Activated CD8-positive, alpha-beta memory T cell treated with anti-CD3 and anti-CD28 coated beads, Interleukin-2, amount 10 ng/mL, durations not matched to agents 7 days and 5 days (primary cell): ENCODE data around the gene GAN. TPM values are rescaled to one million over a fixed set of nuclear protein-coding genes. Genes with fewer than 3 reads are reported as not detected.
"Not testable (repeated sequence)": the region's sequence is repeated elsewhere in the genome, so short reads cannot be mapped to it uniquely, and the experiment has no call there.

Experiments
- ATAC-seq: fragments of 150-1000 bp; cut with Tn5 transposase; one replicate; pipeline ENCODE4 v1.10.0; 2021; ENCODE audit warnings: moderate library complexity
- CTCF ChIA-PET: fragments of 350-600 bp; sonication (Branson Sonifier 250); formaldehyde crosslinking; loops from one replicate; lab custom pipeline; 2021; ENCODE audit warnings: antibody characterized with exemption; lab: Charles Lee
- DNase-seq: peaks from one replicate; pipeline ENCODE4 v3.0.0-alpha.2; 2020
- H3K27ac Mint-ChIP-seq: one replicate; pipeline ENCODE4 v1.8.0; 2021; ENCODE audit warnings: mild to moderate bottlenecking, mixed read lengths
- H3K27me3 Mint-ChIP-seq: one replicate; pipeline ENCODE4 v1.8.0; 2021; ENCODE audit warnings: mixed read lengths
- H3K36me3 Mint-ChIP-seq: one replicate; pipeline ENCODE4 v1.8.0; 2021; ENCODE audit warnings: mild to moderate bottlenecking, mixed read lengths
- H3K4me1 Mint-ChIP-seq: one replicate; pipeline ENCODE4 v1.8.0; 2021; ENCODE audit warnings: mixed read lengths
- H3K4me3 Mint-ChIP-seq: one replicate; pipeline ENCODE4 v1.8.0; 2021; ENCODE audit warnings: mild to moderate bottlenecking, moderate library complexity, mixed read lengths
- H3K9me3 Mint-ChIP-seq: one replicate; pipeline ENCODE4 v1.8.0; 2022; ENCODE audit warnings: low read depth, mixed read lengths
- total RNA-seq, 2 experiments: library from RNA; stranded (reverse); gene quantifications; one replicate each; pipeline ENCODE4 v1.2.3, GENCODE V29; 2021

The GAN gene
- total RNA-seq, 2 experiments from 2014 or later, result 8.1 to 10.3 TPM

DNA sequence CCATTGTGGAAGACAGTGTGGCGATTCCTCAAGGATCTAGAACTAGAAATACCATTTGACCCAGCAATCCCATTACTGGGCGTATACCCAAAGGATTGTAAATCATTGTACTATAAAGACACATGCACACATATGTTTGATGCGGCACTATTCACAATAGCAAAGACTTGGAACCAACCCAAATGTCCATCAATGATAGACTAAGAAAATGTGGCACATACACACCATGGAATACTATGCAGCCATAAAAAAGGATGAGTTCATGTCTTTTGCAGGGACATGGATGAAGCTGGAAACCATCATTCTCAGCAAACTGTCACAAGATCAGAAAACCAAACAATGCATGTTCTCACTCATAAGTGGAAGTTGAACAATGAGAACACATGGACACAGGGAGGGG, 30.4 kb downstream of the GAN start:
- H3K4me1 Mint-ChIP-seq, H3K27ac Mint-ChIP-seq, ATAC-seq, H3K27me3 Mint-ChIP-seq, DNase-seq, H3K4me3 Mint-ChIP-seq, CTCF ChIA-PET: not testable (repeated sequence)
- H3K9me3 Mint-ChIP-seq, result peaks cover 20% of the 10 kb centered on the region
- H3K36me3 Mint-ChIP-seq, result peaks cover 14% of the 10 kb centered on the region

DNA sequence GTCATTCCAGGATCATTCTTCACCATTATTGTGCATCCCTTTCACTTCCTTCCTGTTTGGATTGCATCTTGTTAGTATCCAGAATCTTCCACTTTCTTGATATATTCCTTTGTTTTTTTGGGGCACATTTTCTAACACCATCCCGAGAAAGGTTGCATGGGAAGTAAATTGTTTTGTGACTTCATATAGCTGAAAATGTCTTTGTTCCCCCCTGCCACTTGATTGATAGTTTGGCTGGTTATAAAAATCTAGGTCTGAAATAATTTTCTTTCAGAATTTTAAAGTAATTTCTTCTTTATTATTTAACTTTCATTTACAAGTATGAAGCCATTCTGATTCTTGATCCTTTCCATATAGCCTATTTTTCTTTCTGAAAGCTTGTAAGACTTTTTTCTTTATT, 32.7 kb downstream of the GAN start:
- H3K4me1 Mint-ChIP-seq, result no peaks in the 10 kb centered on the region
- H3K9me3 Mint-ChIP-seq, result peaks cover 20% of the 10 kb centered on the region
- H3K27ac Mint-ChIP-seq, result no peak overlapping the region
- DNase-seq (no peak), ATAC-seq (no peak)
- no peaks in the 10 kb centered on the region for H3K27me3 Mint-ChIP-seq
- H3K4me3 Mint-ChIP-seq, result no peak overlapping the region
- H3K36me3 Mint-ChIP-seq, result peaks cover 19% of the 10 kb centered on the region
- CTCF ChIA-PET, result no interaction called here

DNA sequence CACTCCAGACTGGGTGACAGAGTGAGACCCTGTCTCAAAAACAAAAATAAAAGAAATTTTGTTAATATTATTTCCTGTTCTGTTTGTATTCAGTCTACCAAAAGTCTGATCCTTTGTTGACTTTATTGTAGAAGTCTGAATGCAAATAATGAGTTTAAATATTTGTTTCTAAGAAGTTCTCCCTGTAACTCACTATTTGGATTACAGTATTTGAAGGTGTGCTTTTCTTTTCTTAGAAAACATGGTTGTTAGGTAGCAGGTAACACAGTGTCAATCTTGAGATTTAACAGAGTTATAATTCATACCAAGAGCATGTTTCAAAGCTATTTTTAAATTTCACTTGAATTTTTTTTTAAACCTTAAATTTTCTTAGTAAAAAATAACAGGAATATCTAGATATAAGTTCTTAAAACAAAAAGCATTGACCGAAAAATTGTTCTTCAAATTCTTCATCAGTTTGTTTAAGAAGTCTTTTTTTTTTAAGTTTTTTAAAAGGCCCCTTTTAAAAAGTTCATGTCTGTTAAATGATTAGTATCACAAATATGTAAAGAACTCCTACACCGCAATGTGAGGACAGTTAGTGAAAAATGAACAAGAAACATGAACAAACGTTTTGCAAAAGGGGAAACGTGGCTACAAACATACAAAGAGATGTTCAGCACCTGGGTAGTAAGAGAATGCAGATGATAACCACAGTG, 35.0 kb downstream of the GAN start:
- Mint-ChIP-seq H3K4me3 (no peak overlapping the region), H3K27ac (no peak overlapping the region), H3K9me3 (peaks cover 15% of the 10 kb centered on the region), H3K36me3 (peaks cover 26% of the 10 kb centered on the region), H3K4me1 (peaks cover 8% of the 10 kb centered on the region), H3K27me3 (no peaks in the 10 kb centered on the region)
- no peak for DNase-seq
- CTCF ChIA-PET, result no interaction called here
- no peak for ATAC-seq

- Mint-ChIP-seq H3K27me3 (no peaks in the 10 kb centered on the region), H3K27ac (no peak overlapping the region), H3K4me3 (no peak overlapping the region), H3K4me1 (peaks cover 8% of the 10 kb centered on the region), H3K36me3 (peaks cover 26% of the 10 kb centered on the region), H3K9me3 (peaks cover 15% of the 10 kb centered on the region)
- CTCF ChIA-PET, result no interaction called here
- ATAC-seq (no peak), DNase-seq (no peak)
These were observed 35.5 kb downstream of the GAN start for GRCh38 chr16:81350306-81350615.

DNA sequence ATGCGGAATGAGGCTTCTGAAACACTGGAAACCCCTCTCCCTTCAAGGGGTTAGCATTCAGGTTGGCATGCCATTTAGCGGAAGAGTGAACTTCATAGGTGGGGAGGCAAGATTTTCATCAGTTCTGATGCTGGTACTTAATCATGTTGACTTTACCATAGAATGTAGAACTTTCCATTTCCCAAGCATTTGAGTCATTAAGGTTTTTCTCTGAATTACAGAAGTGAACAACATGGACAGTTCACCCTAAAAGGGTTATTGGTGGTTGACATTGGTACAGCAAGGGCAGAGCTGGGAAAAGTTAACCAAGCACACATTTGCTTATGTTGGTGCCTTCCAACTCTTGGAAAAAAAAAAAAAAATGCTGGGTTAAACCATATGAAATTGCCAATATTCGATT, 39.1 kb downstream of the GAN start:
- no peak for DNase-seq
- no peak for ATAC-seq
- Mint-ChIP-seq H3K36me3 (peaks cover 26% of the 10 kb centered on the region), H3K4me3 (no peak overlapping the region), H3K9me3 (no peaks in the 10 kb centered on the region), H3K4me1 (peaks cover 8% of the 10 kb centered on the region), H3K27ac (no peak overlapping the region), H3K27me3 (no peaks in the 10 kb centered on the region)
- CTCF ChIA-PET, result no interaction called here

DNA sequence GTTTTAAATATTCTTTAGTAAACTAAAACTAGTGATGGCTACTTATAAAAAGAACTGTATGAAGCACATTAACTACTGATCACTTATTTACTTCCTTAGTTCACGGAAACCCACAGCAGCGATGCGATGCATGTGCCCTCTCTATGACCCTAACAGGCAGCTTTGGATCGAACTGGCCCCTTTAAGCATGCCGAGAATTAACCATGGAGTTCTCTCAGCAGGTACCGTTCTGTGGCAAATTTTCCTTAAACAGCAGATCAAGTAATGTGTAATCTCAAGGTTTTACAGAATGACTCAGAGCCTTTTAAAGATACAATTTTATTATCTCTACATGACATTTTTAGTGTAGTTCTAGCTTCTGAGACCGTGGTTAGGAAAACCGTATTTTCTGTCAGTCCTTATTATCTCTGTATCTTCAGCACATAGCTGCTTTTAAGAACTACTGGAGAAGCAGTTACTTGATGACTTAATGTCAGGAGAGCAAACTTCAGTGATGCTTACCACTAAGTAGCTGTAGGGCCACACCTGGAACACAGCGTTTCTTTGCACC, 43.0 kb downstream of the GAN start:
- H3K27ac Mint-ChIP-seq, result no peak overlapping the region
- no peaks in the 10 kb centered on the region for H3K27me3 Mint-ChIP-seq
- no peak overlapping the region for H3K4me3 Mint-ChIP-seq
- no peak for ATAC-seq
- no peaks in the 10 kb centered on the region for H3K9me3 Mint-ChIP-seq
- CTCF ChIA-PET, result no interaction called here
- H3K4me1 Mint-ChIP-seq, result peaks cover 8% of the 10 kb centered on the region
- DNase-seq, result no peak
- peaks cover 17% of the 10 kb centered on the region for H3K36me3 Mint-ChIP-seq

DNA sequence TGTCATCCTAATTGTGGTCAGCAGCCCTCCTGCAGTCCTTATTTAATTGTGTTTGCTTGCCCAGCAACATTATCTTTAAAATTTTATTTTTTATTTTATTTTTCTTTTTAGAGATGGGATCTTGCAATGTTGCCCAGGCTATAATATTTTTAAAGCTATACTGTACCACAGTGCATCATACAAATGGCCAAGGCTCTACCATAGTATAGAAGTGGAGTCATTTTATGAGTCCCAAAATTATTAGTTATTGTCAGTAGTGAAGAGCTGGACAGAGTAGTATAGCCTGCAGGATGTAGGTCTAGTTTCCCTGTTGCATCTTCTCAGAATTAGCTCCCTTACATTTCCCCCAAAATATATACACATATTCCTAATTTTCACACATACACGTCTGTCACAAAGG, 44.1 kb downstream of the GAN start:
- Mint-ChIP-seq H3K4me1 (peaks cover 1% of the 10 kb centered on the region), H3K27me3 (no peaks in the 10 kb centered on the region), H3K27ac (no peak overlapping the region), H3K4me3 (no peak overlapping the region), H3K9me3 (no peaks in the 10 kb centered on the region), H3K36me3 (peaks cover 15% of the 10 kb centered on the region)
- DNase-seq (no peak), ATAC-seq (no peak)
- CTCF ChIA-PET, result interaction anchor here (1.0 kb wide), 1 partner anchor 12 kb away, joined by 3 read pairs; no protein-coding TSS in a partner anchor

DNA sequence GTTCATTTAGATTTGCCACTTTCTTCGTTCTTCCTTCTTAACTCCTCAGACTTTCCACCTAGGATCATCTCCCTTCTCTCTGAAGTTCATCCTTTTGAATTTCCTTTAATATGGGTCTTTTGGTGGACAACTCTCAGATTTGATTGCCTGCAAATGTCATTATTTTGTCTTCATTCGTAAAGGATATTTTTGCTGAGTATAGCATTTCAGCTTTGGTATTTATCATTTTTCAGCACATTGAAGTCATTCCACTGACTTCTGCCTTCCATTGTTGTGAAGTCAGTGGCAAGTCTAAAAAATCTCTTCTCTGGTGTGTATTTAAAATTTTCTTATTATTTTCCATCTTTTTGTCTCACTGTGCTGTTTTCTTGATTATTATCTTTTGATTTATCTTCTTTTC, 45.4 kb downstream of the GAN start:
- DNase-seq (no peak), ATAC-seq (no peak)
- H3K27me3 Mint-ChIP-seq, result no peaks in the 10 kb centered on the region
- peaks cover 15% of the 10 kb centered on the region for H3K36me3 Mint-ChIP-seq
- no peaks in the 10 kb centered on the region for H3K9me3 Mint-ChIP-seq
- CTCF ChIA-PET, result no interaction called here
- H3K27ac Mint-ChIP-seq, result no peak overlapping the region
- no peaks in the 10 kb centered on the region for H3K4me1 Mint-ChIP-seq
- H3K4me3 Mint-ChIP-seq, result no peak overlapping the region

DNA sequence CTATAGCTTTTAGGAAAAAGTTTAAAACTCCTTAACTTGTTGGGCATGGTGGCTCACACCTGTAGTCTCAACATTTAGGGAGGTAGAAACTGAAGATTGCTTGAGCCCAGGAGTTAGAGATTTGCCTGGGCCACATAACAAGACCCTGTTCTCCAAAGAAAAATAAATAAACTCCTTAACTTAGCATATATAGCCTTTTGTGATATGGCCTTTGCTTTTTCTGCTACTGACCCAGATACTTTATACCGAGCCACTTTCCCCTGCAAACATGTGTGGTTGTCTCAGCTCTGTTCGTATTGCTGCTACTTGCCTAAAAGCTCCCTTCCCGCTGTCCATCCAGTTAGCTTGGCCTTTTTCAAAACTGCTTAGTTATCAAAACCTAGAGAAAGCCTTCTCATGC, 51.0 kb downstream of the GAN start:
- Mint-ChIP-seq H3K36me3 (peaks cover 7% of the 10 kb centered on the region), H3K27me3 (no peaks in the 10 kb centered on the region), H3K9me3 (no peaks in the 10 kb centered on the region), H3K27ac (no peak overlapping the region), H3K4me1 (peaks cover 11% of the 10 kb centered on the region), H3K4me3 (no peak overlapping the region)
- no peak for DNase-seq
- no peak for ATAC-seq
- CTCF ChIA-PET, result interaction anchor here (0.7 to 4.0 kb wide), 14 partner anchors 10 to 509 kb away, joined by 3 to 28 read pairs (median 3); no protein-coding TSS in a partner anchor

DNA sequence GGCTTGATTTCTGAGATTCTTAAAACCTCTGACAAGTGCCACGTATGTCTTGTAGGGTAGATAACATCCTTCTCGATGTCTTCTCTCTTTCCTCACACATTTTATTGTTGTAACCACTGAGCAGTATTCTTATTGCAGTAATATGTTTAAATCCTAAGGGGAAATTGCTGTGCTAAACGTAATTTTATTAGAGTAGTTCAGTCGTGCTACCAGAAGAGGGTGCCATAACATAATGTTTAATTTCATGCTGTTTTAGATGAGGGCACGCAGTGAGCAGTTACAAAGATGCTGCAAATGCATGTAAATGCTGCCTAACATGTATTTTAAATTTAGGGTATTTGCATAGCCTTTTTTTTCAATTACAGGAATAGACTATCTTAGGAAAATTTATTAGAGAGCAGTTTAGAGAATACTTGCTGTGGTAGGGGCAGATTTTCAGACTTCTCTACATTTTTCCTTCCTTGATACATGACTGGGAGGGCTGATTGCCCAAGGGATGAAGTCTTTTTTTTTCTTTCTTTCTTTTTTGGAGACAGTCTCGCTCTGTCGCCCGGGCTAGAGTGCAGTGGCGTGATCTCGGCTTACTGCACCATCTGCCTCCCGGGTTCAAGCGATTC, 51.7 kb downstream of the GAN start:
- Mint-ChIP-seq H3K36me3 (peaks cover 7% of the 10 kb centered on the region), H3K9me3 (no peaks in the 10 kb centered on the region), H3K4me3 (no peak overlapping the region), H3K27me3 (no peaks in the 10 kb centered on the region), H3K27ac (no peak overlapping the region), H3K4me1 (peaks cover 13% of the 10 kb centered on the region)
- CTCF ChIA-PET, result interaction anchor here (0.6 to 4.0 kb wide), 15 partner anchors 11 to 508 kb away, joined by 3 to 28 read pairs (median 3); no protein-coding TSS in a partner anchor
- DNase-seq (no peak), ATAC-seq (peak; percentile 72)

GRCh38 chr16:81367821-81368220, 53.1 kb downstream of the GAN start:
- H3K27me3 Mint-ChIP-seq, result no peaks in the 10 kb centered on the region
- peaks cover 13% of the 10 kb centered on the region for H3K4me1 Mint-ChIP-seq
- peaks cover 7% of the 10 kb centered on the region for H3K36me3 Mint-ChIP-seq
- ATAC-seq (no peak), DNase-seq (no peak)
- H3K27ac Mint-ChIP-seq, result no peak overlapping the region
- H3K9me3 Mint-ChIP-seq, result no peaks in the 10 kb centered on the region
- H3K4me3 Mint-ChIP-seq, result no peak overlapping the region
- CTCF ChIA-PET, result interaction anchor here (0.7 to 4.0 kb wide), 6 partner anchors 356 to 383 kb away, joined by 3 to 28 read pairs (median 5); no protein-coding TSS in a partner anchor

- Mint-ChIP-seq H3K9me3 (no peaks in the 10 kb centered on the region), H3K4me1 (peaks cover 13% of the 10 kb centered on the region), H3K27me3 (no peaks in the 10 kb centered on the region), H3K27ac (no peak overlapping the region), H3K36me3 (peaks cover 5% of the 10 kb centered on the region), H3K4me3 (no peak overlapping the region)
- DNase-seq, result no peak
- CTCF ChIA-PET, result interaction anchor here (1.0 to 1.7 kb wide), 4 partner anchors 11 to 345 kb away, joined by 3 to 4 read pairs (median 3); no protein-coding TSS in a partner anchor
- ATAC-seq, result no peak
These were observed 55.2 kb downstream of the GAN start for GRCh38 chr16:81369888-81370504.

DNA sequence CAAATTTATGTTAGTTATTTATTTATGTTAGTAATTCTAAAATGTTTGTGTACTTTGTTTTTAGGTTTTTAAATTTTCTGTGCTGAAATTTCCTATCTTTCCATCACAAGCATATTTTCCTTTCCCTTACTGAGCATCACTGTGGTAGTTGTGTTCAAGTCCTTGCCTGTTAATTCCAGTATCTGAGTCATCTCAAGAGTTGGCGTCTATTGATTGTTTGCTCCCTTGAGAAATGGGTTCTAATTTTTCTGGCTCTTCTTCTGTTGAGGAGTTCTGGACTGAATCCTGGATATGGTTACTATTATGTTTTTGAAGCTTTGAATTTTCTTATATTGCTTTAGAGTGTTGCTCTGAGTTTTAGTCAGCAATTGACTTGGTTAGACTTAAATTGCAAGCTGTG, 56.3 kb downstream of the GAN start:
- ATAC-seq, result no peak
- peaks cover 5% of the 10 kb centered on the region for H3K36me3 Mint-ChIP-seq
- DNase-seq, result no peak
- H3K9me3 Mint-ChIP-seq, result no peaks in the 10 kb centered on the region
- CTCF ChIA-PET, result interaction anchor here (1.0 kb wide), 1 partner anchor 12 kb away, joined by 3 read pairs; no protein-coding TSS in a partner anchor
- H3K4me1 Mint-ChIP-seq, result peaks cover 13% of the 10 kb centered on the region
- no peak overlapping the region for H3K27ac Mint-ChIP-seq
- H3K27me3 Mint-ChIP-seq, result no peaks in the 10 kb centered on the region
- H3K4me3 Mint-ChIP-seq, result no peak overlapping the region
